Neural cell (in vitro differentiated cells): ENCODE measurements around the gene PLP2. TPM values are rescaled to one million over a fixed set of nuclear protein-coding genes. Genes with fewer than 3 reads are reported as not detected.

Experiments
- H2AFZ ChIP-seq: fragments of 200-600, 300-800 bp; sonication (generic), shearing (Covaris generic); 2 replicates; pipeline ENCODE4 v1.6.0; 2014; ENCODE audit warnings: low read depth, mild to moderate bottlenecking, antibody characterized with exemption, low read length, moderate library complexity
- H3F3A ChIP-seq: fragments of 200-600 bp; shearing (Covaris generic); 2 replicates; pipeline ENCODE4 v1.6.1; 2016; ENCODE audit warnings: mild to moderate bottlenecking, moderate library complexity, mixed read lengths, antibody characterized with exemption, low read length; ENCODE audit not compliant: insufficient read depth, poor library complexity, severe bottlenecking
- H3K27ac ChIP-seq: fragments of 200-600, 300-800 bp; sonication (generic), shearing (Covaris generic); 2 replicates; pipeline ENCODE4 v1.5.1; 2014; ENCODE audit warnings: mild to moderate bottlenecking, low read length, moderate library complexity
- H3K27me3 ChIP-seq: fragments of 300-800, 200-600 bp; sonication (generic), shearing (Covaris generic); 2 replicates; pipeline ENCODE4 v1.6.0; 2014; ENCODE audit warnings: mild to moderate bottlenecking, low read depth, low read length, moderate library complexity; ENCODE audit not compliant: insufficient read depth
- H3K36me3 ChIP-seq: fragments of 300-800, 200-600 bp; sonication (generic), shearing (Covaris generic); 2 replicates; pipeline ENCODE4 v1.5.1; 2014; ENCODE audit warnings: mild to moderate bottlenecking, antibody characterized with exemption, low read length, moderate library complexity; ENCODE audit not compliant: insufficient read depth
- H3K4me2 ChIP-seq: fragments of 300-800, 200-600 bp; sonication (generic), shearing (Covaris generic); 2 replicates; pipeline ENCODE4 v1.6.0; 2014; ENCODE audit warnings: mild to moderate bottlenecking, low read length
- H3K4me3 ChIP-seq: fragments of 300-800, 200-600 bp; sonication (generic), shearing (Covaris generic); 2 replicates; pipeline ENCODE4 v1.5.1; 2014; ENCODE audit warnings: mild to moderate bottlenecking, low read length, moderate library complexity
- H3K79me2 ChIP-seq: fragments of 200-600 bp; shearing (Covaris generic); replicated peaks from 2 replicates; pipeline ENCODE4 v1.6.0; 2014; ENCODE audit warnings: mild to moderate bottlenecking, low read length, moderate library complexity; ENCODE audit not compliant: insufficient read depth
- H3K9ac ChIP-seq: fragments of 300-800, 200-600 bp; sonication (generic), shearing (Covaris generic); 2 replicates; pipeline ENCODE4 v1.6.1; 2016; ENCODE audit warnings: mild to moderate bottlenecking, low read length, mixed read lengths
- H3K9me2 ChIP-seq: fragments of 200-600 bp; shearing (Covaris generic); 2 replicates; pipeline ENCODE4 v1.6.1; 2016; ENCODE audit warnings: mild to moderate bottlenecking, low read length, mixed read lengths; ENCODE audit not compliant: insufficient read depth
- H3K9me3 ChIP-seq: fragments of 200-600, 300-800 bp; sonication (generic), shearing (Covaris generic); 2 replicates; pipeline ENCODE4 v1.6.1; 2016; ENCODE audit warnings: mild to moderate bottlenecking, mixed run types, low read length, moderate library complexity, mixed read lengths
- H4K20me1 ChIP-seq: fragments of 200-600 bp; shearing (Covaris generic); 2 replicates; pipeline ENCODE4 v1.6.1; 2016; ENCODE audit warnings: mild to moderate bottlenecking, mixed run types; ENCODE audit not compliant: insufficient read depth
- CTCF ChIP-seq: fragments of 450-650 bp; IDR thresholded peaks from 2 replicates; pipeline ENCODE4 v1.5.1; 2014; ENCODE audit warnings: antibody characterized with exemption, mild to moderate bottlenecking, moderate library complexity; ENCODE audit not compliant: poor library complexity, severe bottlenecking
- EP300 ChIP-seq: fragments of 450-650 bp; conservative IDR thresholded peaks from 2 replicates; pipeline ENCODE4 v1.6.1; 2014; ENCODE audit warnings: antibody characterized with exemption, mild to moderate bottlenecking, moderate library complexity; ENCODE audit not compliant: poor library complexity, severe bottlenecking
- EZH2 ChIP-seq: fragments of 200-600, 300-800 bp; shearing (Covaris generic), sonication (generic); IDR thresholded peaks from 2 replicates; pipeline ENCODE4 v1.6.1; 2014; ENCODE audit warnings: antibody characterized with exemption, low read length, borderline replicate concordance, mild to moderate bottlenecking; ENCODE audit not compliant: insufficient read depth, poor library complexity, severe bottlenecking
- MXI1 ChIP-seq: fragments of 450-650 bp; conservative IDR thresholded peaks from 2 replicates; pipeline ENCODE4 v1.6.1; 2014; ENCODE audit warnings: antibody characterized with exemption, mild to moderate bottlenecking; ENCODE audit not compliant: poor library complexity, severe bottlenecking
- POLR2AphosphoS5 ChIP-seq: IDR thresholded peaks from 2 replicates; pipeline ENCODE4 v1.6.1; 2012
- RAD21 ChIP-seq: fragments of 450-650 bp; conservative IDR thresholded peaks from 2 replicates; pipeline ENCODE4 v1.6.1; 2014; ENCODE audit warnings: antibody characterized with exemption, mild to moderate bottlenecking, moderate library complexity
- REST ChIP-seq: IDR thresholded peaks from 2 replicates; pipeline ENCODE4 v1.6.1; 2012; ENCODE audit warnings: borderline replicate concordance
- SMC3 ChIP-seq: fragments of 450-650 bp; conservative IDR thresholded peaks from 2 replicates; pipeline ENCODE4 v1.6.1; 2014; ENCODE audit warnings: antibody characterized with exemption, mild to moderate bottlenecking, moderate library complexity; ENCODE audit not compliant: poor library complexity
- TAF1 ChIP-seq: IDR thresholded peaks from 2 replicates; pipeline ENCODE4 v1.6.1; 2012; ENCODE audit warnings: low read depth
- polyA plus RNA-seq: library from polyadenylated mRNA; depleted of rRNA; stranded (reverse); fragments of >200 nt; gene quantifications from 2 replicates; pipeline ENCODE4 v1.2.3, GENCODE V29; 2014

The PLP2 gene
- polyA plus RNA-seq, 1 donor from 2014 or later, result not detected

GRCh38 chrX:49214996-49215526 is 43.4 kb downstream of the PLP2 start:
- H3K36me3 ChIP-seq, result no peaks in the 10 kb centered on the region
- no peaks in the 10 kb centered on the region for H3K79me2 ChIP-seq
- H3K4me3 ChIP-seq, result no peak overlapping the region
- no peak overlapping the region for H3K27ac ChIP-seq
- no peaks in the 10 kb centered on the region for H3K9me2 ChIP-seq
- H4K20me1 ChIP-seq, result no peaks in the 10 kb centered on the region
- no peaks in the 10 kb centered on the region for H3K27me3 ChIP-seq
- H2AFZ ChIP-seq, result no peak overlapping the region
- H3K9me3 ChIP-seq, result no peaks in the 10 kb centered on the region
- no peaks in the 10 kb centered on the region for H3F3A ChIP-seq
- TF ChIP-seq MXI1 (no peak), RAD21 (no peak), EZH2 (no peak), POLR2AphosphoS5 (no peak), SMC3 (no peak), TAF1 (no peak), EP300 (no peak), REST (no peak), CTCF (no peak)
- H3K9ac ChIP-seq, result no peak overlapping the region
- no peak overlapping the region for H3K4me2 ChIP-seq

- Histone ChIP-seq H3K27ac (no peak overlapping the region), H3K79me2 (no peaks in the 10 kb centered on the region), H3K36me3 (no peaks in the 10 kb centered on the region), H3F3A (no peaks in the 10 kb centered on the region), H3K4me2 (no peak overlapping the region), H3K9me2 (no peaks in the 10 kb centered on the region), H3K4me3 (no peak overlapping the region), H3K9ac (no peak overlapping the region), H3K9me3 (no peaks in the 10 kb centered on the region), H3K27me3 (no peaks in the 10 kb centered on the region), H2AFZ (no peak overlapping the region), H4K20me1 (no peaks in the 10 kb centered on the region)
- TF ChIP-seq TAF1, result no peak
- no peak for TF ChIP-seq CTCF
- TF ChIP-seq SMC3, result no peak
- no peak for TF ChIP-seq EP300
- TF ChIP-seq EZH2, result no peak
- TF ChIP-seq RAD21, result no peak
- no peak for TF ChIP-seq REST
- no peak for TF ChIP-seq MXI1
- TF ChIP-seq POLR2AphosphoS5, result no peak
Measured at GRCh38 chrX:49220100-49220499, 48.4 kb downstream of the PLP2 start.
